ENCODE results near the gene HOXB8.
A peak's percentile ranks its signal among the peaks of the same experiment; 100 is the strongest.

The HOXB8 gene

GRCh38 chr17:48637323-48638260 is 22.5 kb upstream of the HOXB8 start:
- no peak for DNase-seq

GRCh38 chr17:48636177-48637018 is 21.3 kb upstream of the HOXB8 start:
- peak; percentile 67 for DNase-seq

DNA sequence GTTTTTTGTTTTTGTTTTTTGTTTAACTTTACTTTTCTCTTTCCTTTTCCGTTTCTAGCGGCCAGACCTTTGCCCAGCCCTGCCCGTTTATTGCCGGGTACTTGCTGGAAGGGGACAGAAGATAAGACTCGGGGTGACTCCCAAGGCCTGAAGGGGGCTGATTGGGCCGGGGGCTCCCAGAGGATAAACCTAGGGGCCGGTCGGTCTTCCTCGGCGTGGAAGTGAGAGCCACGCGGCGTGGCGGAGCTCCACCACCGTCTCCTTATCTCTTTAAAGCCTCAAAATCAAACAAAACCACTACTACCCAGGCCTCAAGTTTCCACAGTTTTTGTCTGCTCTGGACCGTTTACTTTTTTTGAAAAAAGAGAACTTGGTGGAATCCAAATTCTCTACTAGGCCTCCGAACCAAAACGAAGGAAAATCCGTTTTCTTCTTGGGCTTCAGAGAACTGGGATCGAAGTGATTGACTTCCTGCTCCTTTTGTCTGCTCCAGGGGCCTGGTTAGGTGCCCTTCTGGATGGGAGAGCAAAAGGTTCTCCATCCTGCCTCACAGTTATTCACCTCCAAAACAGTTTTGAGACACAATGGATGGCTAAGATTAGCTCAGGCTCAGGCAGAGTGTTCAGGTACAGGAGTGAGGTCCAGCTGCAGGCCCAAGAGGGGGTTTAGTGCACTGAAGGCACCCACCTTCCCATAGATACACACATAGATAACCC is 19.6 kb upstream of the HOXB8 start:
- no peak for DNase-seq

DNA sequence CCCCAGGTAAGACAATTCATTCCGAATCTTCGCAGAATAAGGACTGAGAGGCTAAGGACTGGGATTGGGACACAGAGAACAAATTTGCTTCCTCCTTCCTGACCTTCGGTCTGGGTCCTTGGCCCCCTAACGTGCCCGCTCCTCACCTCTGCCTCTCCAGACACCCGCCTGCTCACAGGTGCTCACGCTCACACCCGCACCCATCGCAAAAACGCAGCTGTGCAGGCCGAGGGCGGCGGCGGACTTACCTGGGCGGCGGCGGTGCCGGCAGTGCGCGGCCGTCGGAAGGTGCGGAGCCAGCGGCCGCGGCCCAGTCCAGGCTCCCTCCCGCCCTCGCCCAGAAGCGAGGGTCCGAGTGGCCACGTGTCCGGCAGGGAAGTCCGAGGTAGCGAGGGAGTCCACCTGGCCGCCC is 18.2 kb upstream of the HOXB8 start:
- no peak for DNase-seq

DNA sequence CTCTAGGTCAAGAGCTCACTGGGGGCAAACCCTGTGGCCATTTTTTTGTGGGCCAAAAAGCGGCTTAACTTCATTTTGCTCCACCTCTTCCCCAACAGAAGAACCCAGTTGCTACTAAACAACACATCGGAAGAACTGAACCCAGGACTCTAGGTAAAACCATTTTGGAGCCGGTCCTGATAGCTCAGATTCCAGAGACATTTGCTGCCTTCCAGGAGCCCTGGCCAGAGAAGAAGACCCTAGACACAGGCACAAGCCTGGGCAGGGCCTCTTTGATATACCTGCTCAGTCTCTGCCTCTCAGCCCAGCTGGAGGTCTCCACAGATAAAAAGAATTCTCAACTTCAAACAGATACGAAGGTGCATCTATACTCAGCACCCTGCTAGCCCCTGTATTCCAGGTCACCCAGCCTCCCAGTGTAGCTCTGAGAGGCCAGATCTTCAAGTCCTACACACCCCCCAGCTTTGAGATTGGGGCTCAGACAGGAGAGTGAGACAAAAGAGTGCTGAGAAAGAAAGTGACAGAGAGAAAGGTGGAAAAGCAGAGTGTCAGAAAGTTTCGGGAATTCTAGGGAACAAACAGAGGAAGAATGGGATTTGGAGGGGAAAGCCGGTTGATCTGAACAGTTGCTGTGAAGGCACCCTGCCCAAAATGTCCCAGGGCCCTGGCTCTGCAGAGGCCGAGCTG is 17.6 kb upstream of the HOXB8 start:
- no peak for DNase-seq

- DNase-seq = no peak
Measured at GRCh38 chr17:48631693-48632578, 16.8 kb upstream of the HOXB8 start.

DNA sequence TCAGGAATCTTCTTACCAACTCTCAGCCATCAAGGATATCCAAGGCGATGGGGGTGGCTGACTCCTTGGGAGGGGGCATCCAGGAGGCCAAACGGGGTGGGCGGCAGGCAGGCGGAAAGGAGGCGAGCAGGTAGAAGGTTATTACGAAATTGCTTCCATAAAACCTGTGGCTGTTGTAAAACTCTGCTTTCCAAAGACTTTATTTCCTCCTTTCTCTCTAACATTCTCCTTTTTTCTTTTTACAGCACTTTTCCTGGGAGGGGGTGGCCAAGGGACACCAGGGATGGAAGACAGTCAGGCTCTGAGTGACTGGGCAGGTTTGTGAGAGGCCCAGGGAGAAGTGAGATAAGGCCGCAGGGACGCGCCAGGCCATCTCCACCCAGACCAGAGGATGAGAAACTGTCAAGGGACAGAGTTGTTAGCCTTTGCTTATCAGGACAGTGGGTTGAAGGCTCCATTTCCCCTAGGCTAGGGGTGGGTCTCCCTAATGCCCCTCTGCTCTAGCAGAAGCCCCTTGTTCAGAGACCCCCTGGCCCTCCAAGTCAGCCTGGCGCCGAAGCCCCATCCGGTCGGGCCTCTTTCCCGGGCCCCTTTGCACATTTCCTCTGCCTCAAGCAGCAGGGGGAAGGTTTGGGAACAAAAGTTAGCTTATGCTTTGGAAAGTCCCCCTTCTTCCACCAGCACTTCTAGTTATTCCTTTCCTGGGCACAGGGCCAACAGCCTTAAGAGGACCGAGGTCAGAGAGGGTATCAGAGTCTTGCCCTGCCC is 16.0 kb upstream of the HOXB8 start:
- DNase-seq = peak; percentile 18

DNA sequence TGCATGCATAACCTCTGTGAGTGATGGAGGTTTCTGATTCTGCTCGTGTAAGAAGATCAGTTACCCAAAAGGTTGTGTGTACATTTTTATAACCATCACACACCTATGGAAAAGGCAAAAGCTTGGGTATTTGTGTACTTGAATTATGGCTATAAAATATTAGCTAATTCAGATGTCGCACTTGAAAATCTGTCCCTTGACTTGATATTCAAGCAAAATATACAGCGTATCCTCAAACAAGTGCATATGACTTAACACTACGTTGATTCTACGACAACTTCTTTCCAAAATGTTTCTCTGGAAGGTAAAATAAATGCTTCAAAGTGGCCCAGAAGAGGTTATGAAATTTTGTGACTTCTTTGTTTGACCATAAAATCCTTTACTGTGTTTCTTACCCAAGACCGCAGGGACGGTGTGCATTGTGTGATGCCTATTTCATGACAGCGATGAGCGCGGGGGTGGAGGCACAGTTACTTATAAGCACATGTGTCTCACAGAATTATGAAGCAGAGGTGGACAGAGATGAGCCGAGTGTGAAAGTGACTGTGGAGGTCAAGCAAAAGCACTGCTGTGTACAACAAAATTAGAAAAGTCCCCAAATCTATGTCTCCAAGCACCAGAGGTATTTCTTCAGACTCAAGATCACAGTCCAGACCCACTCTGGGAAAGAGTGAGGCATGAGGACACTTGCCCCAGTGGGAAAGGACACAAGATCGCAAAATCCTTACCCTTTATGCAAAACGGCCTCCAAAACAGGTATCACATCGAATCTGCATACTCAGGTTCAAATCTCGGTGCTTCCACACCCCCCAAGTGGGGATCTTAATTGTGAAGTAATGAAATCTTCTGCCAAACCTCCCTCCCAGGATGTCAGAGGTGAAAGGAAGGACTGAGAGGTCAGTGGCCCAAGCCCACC is 15.2 kb upstream of the HOXB8 start:
- peak; percentile 13 for DNase-seq

GRCh38 chr17:48629411-48629759 is 14.3 kb upstream of the HOXB8 start:
- no peak for DNase-seq

GRCh38 chr17:48628649-48629410 is 13.7 kb upstream of the HOXB8 start:
- DNase-seq = no peak

DNA sequence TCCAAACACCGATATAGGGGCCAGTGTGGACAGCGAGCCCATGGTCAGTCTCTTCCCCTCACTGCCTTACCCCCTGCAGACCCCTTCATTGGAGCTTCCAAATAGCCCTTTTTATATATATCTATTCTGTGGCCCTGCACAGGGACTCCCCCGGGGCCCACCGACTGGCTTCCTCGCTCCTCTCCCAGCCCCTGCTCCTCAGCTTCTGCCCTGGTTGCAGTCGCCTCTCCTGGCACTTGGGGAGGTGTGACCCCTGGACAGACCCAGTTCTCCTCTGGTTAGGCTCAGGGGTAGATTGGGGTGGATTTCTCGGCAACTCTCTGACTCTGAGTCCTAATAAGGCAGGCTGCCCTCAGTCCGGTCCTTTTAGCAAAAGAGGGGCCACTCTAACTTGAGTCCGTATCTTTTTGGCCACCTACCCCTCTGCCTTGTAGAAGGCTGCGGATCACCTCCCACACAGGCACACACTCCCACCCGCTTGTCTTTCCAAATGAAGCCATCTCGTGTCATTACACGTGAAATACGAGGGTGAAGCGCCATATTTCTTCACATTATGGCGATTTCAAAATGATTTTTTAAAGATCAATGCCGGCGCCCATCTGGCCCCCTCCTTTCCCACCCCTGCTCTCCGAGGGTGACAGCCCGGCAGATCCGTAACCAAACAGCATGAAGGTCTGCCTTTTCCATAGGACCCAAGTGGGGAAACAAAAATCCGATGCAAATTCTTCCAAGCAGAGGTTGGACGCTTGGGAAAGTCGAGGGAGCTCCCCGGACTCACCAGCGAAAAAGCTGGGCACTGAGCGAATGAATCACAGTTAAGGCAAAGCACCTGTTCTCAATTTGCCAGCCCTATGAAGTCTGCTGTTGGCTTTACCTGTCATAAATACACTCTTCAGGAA is 12.8 kb upstream of the HOXB8 start:
- DNase-seq = no peak

- DNase-seq = no peak
Measured at GRCh38 chr17:48627118-48627597, 12.1 kb upstream of the HOXB8 start.

- DNase-seq = no peak
Measured at GRCh38 chr17:48626245-48627117, 11.4 kb upstream of the HOXB8 start, which contains the start of gene HOXB9. TSS of gene HOXB9 (minus strand) at chr17:48626358. CDS start at chr17:48626269, 89 bp downstream.

DNA sequence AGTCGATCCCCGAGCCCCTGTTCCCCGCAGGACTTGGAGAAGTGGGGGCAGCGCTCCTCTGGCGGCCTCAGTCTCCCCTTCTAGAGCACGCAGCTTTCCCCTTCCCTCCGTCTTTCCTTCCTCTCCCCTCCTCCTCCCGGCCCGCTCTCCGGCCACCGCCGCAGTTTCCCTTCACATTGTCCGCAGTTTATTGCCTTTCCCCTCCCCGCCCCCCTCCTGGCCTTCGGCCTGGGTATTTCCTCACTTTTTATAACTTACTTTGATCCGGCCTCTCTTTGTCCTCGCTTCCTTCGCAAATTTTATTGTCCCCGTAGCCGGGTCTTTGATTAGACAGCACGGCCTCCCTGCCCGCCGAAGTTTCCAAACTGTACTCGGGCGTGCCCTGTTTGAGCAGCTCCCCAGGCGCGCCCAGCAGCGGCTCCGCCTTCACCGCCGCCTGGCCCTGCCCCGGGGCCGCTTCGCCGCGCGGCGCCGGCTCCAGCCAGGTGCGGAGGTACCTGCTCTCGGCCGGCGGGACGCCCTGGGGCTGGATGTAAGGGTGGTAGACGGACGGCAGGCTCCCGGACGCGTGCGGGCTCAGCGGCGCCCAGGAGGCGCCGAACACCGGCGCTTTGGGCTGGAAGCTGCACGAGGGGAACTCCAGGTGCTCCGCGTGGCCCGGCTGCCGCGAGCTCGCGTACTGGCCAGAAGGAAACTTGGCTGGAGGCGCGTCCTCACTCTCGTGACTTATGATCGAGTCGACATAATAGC is 10.6 kb upstream of the HOXB8 start:
- no peak for DNase-seq

Data from activated CD4-positive, CD25-positive, alpha-beta regulatory T cell treated with anti-CD3 and anti-CD28 coated beads, Interleukin-2, amount 50 U/mL, for 72 hours (primary cell).